HEK293 (cell line): Measurements from ENCODE around the gene PKN1.
A peak's percentile ranks its signal among the peaks of the same experiment; 100 is the strongest.

ENCODE experiments used
- CTCF ChIA-PET: fragments of 350-600 bp; formaldehyde crosslinking; extraction: SDS; loops from one replicate; lab custom pipeline; 2021; ENCODE audit warnings: antibody characterized with exemption; lab: Yijun Ruan, JAX
- POLR2A ChIA-PET: fragments of 300-600 bp; formaldehyde crosslinking; extraction: SDS; loops from one replicate; lab custom pipeline; 2020; ENCODE audit warnings: antibody characterized with exemption, inconsistent platforms; lab: Yijun Ruan, JAX
- H3K27ac ChIP-seq: fragments of 200-500 bp; sonication (Bioruptor generic); 2 replicates; pipeline ENCODE4 v1.5.1; 2014; ENCODE audit warnings: low read depth, low read length, control low read depth, inconsistent platforms; ENCODE audit errors: extremely low read depth
- H3K36me3 ChIP-seq, 2 experiments: fragments of 200-500 bp in 1 of 2; sonication (Bioruptor generic) in 1 of 2; 1 replicate in 1 of 2; 2 replicates in 1 of 2; pipeline ENCODE4 v1.5.1; 2014 to 2017; ENCODE audit warnings: inconsistent platforms in 2 of 2, low read length in 2 of 2; ENCODE audit not compliant: control insufficient read depth in 2 of 2, insufficient read depth in 1 of 2
- H3K4me1 ChIP-seq: fragments of 200-500 bp; sonication (Bioruptor generic); 2 replicates; pipeline ENCODE4 v1.5.1; 2014; ENCODE audit warnings: mild to moderate bottlenecking, low read length, inconsistent platforms; ENCODE audit not compliant: control insufficient read depth, insufficient read depth
- H3K4me3 ChIP-seq: 2 replicates; pipeline ENCODE4 v1.5.1; 2011; ENCODE audit warnings: low read depth, mild to moderate bottlenecking, control low read depth, low read length, moderate library complexity
- H3K9me3 ChIP-seq: fragments of 200-500 bp; sonication (Bioruptor generic); 2 replicates; pipeline ENCODE4 v1.5.1; 2014; ENCODE audit warnings: low read depth, low read length, inconsistent platforms; ENCODE audit not compliant: control insufficient read depth, insufficient read depth
- BCL11A ChIP-seq: fragments of 450-650 bp; formaldehyde crosslinking; IDR thresholded peaks from 2 replicates; pipeline ENCODE4 v1.5.1; 2016; ENCODE audit warnings: low read depth, missing biosample characterization, missing genetic modification characterization
- EGR2 ChIP-seq: fragments of 450-650 bp; formaldehyde crosslinking; IDR thresholded peaks from 2 replicates; pipeline ENCODE4 v1.5.1; 2016; ENCODE audit warnings: low read depth, missing biosample characterization, missing genetic modification characterization
- KLF7 ChIP-seq: fragments of 450-650 bp; formaldehyde crosslinking; IDR thresholded peaks from 2 replicates; pipeline ENCODE4 v1.5.1; 2016; ENCODE audit warnings: missing biosample characterization, missing genetic modification characterization, borderline replicate concordance
- RBAK ChIP-seq: fragments of 450-650 bp; formaldehyde crosslinking; IDR thresholded peaks from 2 replicates; pipeline ENCODE4 v1.5.1; 2016; ENCODE audit warnings: missing biosample characterization, missing genetic modification characterization
- ZEB2 ChIP-seq: fragments of 450-650 bp; formaldehyde crosslinking; IDR thresholded peaks from 2 replicates; pipeline ENCODE4 v1.5.1; 2016; ENCODE audit warnings: missing biosample characterization, missing genetic modification characterization
- ZNF157 ChIP-seq: fragments of 450-650 bp; formaldehyde crosslinking; IDR thresholded peaks from 2 replicates; pipeline ENCODE4 v1.5.1; 2016; ENCODE audit warnings: missing biosample characterization, missing genetic modification characterization
- ZNF174 ChIP-seq: fragments of 450-650 bp; formaldehyde crosslinking; IDR thresholded peaks from 2 replicates; pipeline ENCODE4 v1.5.0; 2017; ENCODE audit warnings: missing biosample characterization, mild to moderate bottlenecking, missing genetic modification characterization
- ZNF214 ChIP-seq: fragments of 450-650 bp; formaldehyde crosslinking; IDR thresholded peaks from 2 replicates; pipeline ENCODE4 v1.5.1; 2017; ENCODE audit warnings: missing biosample characterization, mild to moderate bottlenecking, missing genetic modification characterization, borderline replicate concordance
- ZNF335 ChIP-seq: fragments of 450-650 bp; formaldehyde crosslinking; conservative IDR thresholded peaks from 2 replicates; pipeline ENCODE4 v1.5.1; 2016; ENCODE audit warnings: missing biosample characterization, missing genetic modification characterization
- ZNF48 ChIP-seq: fragments of 450-650 bp; formaldehyde crosslinking; IDR thresholded peaks from 2 replicates; pipeline ENCODE4 v1.5.1; 2016; ENCODE audit warnings: missing biosample characterization, missing genetic modification characterization
- ZNF501 ChIP-seq: fragments of 450-650 bp; formaldehyde crosslinking; IDR thresholded peaks from 2 replicates; pipeline ENCODE4 v1.5.1; 2016; ENCODE audit warnings: missing biosample characterization, missing genetic modification characterization
- ZNF510 ChIP-seq: fragments of 450-650 bp; formaldehyde crosslinking; IDR thresholded peaks from 2 replicates; pipeline ENCODE4 v1.5.1; 2018; ENCODE audit warnings: mild to moderate bottlenecking, missing genetic modification characterization, missing biosample characterization; ENCODE audit not compliant: insufficient replicate concordance
- ZNF549 ChIP-seq: fragments of 450-650 bp; IDR thresholded peaks from 2 replicates; pipeline ENCODE4 v1.5.1; 2018; ENCODE audit warnings: missing biosample characterization, missing genetic modification characterization, mild to moderate bottlenecking, inconsistent platforms, moderate library complexity
- ZNF555 ChIP-seq: fragments of 450-650 bp; formaldehyde crosslinking; conservative IDR thresholded peaks from 2 replicates; pipeline ENCODE4 v1.5.1; 2017; ENCODE audit warnings: missing biosample characterization, mild to moderate bottlenecking, missing genetic modification characterization, inconsistent platforms
- ZNF707 ChIP-seq: fragments of 450-650 bp; formaldehyde crosslinking; IDR thresholded peaks from 2 replicates; pipeline ENCODE4 v1.5.1; 2016; ENCODE audit warnings: missing biosample characterization, missing genetic modification characterization
- ZSCAN23 ChIP-seq: fragments of 450-650 bp; formaldehyde crosslinking; IDR thresholded peaks from 2 replicates; pipeline ENCODE4 v1.5.1; 2016; ENCODE audit warnings: missing biosample characterization, missing genetic modification characterization
- TF ChIP-seq, protein P1 (sequence below): fragments of 450-650 bp; formaldehyde crosslinking; conservative IDR thresholded peaks from 2 replicates; pipeline ENCODE4 v1.5.1; 2016; ENCODE audit warnings: low read depth, missing biosample characterization, missing genetic modification characterization
- TF ChIP-seq, protein P2 (sequence below): fragments of 450-650 bp; formaldehyde crosslinking; IDR thresholded peaks from 2 replicates; pipeline ENCODE4 v1.5.1; 2017; ENCODE audit warnings: missing biosample characterization, missing genetic modification characterization
- TF ChIP-seq, protein P3 (sequence below): fragments of 450-650 bp; formaldehyde crosslinking; IDR thresholded peaks from 2 replicates; pipeline ENCODE4 v1.5.1; 2016; ENCODE audit warnings: missing biosample characterization, missing genetic modification characterization

PKN1 gene

DNA sequence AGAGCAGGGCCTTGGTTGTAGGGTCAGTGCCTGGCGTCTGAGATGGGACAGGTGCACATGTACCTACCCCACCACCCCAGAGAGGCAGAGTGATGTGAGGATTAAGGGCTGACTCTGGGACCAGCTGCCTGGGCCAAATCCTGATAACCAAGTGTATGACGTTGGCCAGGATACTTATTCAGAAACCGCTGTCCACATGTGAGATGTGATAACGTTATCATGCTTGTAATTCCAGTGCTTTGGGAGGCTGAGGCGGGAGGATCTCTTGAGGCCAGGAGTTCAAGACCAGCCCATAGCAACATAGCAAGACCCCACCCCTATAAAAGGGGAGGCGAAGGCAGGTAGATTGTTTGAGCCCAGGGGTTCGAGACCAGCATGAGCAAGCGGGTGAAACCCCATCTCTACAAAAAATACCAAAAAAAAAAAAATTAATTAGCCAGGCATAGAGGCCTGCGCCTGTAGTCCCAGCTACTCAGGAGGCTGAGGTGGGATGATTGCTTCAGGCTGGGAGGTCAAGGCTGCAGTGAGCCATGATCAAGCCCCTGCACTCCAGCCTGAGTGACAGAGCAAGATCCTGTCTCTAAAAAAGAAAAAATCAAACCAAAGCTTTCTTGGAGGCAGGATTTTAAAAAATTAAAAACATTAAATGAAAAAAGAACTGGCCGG, 41.8 kb upstream of the PKN1 start (continued):
- TF ChIP-seq ZNF174 (tag by site-specific recombination) (no peak), ZEB2 (tag by site-specific recombination) (no peak)
- TF ChIP-seq, all 188 proteins: peak for 0

DNA sequence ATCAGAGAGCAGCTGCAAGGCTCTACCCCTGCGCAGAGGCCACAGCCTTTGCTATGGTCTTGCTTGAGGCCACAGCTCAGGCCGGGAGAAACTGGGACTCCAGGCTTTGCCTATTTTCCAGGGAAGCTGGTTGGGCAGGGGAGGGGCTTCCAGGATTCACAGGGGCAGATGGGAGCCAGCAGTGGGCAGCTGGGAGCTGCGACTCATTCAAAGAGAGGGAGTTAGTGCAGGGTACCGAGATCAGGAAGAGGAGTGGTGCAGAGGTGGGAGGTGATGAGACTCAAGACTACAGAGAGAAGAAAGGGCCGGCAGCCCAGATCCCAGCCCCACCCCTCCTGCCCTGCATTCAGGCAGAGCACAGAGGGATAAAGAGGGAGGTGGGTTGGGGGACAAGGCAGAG, 39.8 kb upstream of the PKN1 start:
- Histone ChIP-seq H3K36me3 (peaks cover 3 to 44% of the 10 kb centered on the region in 2 experiments; a peak in 2 of 3 replicates), H3K27ac (no peak overlapping the region), H3K4me3 (no peak overlapping the region), H3K4me1 (no peaks in the 10 kb centered on the region), H3K9me3 (no peaks in the 10 kb centered on the region)
- TF ChIP-seq, protein P1, sequence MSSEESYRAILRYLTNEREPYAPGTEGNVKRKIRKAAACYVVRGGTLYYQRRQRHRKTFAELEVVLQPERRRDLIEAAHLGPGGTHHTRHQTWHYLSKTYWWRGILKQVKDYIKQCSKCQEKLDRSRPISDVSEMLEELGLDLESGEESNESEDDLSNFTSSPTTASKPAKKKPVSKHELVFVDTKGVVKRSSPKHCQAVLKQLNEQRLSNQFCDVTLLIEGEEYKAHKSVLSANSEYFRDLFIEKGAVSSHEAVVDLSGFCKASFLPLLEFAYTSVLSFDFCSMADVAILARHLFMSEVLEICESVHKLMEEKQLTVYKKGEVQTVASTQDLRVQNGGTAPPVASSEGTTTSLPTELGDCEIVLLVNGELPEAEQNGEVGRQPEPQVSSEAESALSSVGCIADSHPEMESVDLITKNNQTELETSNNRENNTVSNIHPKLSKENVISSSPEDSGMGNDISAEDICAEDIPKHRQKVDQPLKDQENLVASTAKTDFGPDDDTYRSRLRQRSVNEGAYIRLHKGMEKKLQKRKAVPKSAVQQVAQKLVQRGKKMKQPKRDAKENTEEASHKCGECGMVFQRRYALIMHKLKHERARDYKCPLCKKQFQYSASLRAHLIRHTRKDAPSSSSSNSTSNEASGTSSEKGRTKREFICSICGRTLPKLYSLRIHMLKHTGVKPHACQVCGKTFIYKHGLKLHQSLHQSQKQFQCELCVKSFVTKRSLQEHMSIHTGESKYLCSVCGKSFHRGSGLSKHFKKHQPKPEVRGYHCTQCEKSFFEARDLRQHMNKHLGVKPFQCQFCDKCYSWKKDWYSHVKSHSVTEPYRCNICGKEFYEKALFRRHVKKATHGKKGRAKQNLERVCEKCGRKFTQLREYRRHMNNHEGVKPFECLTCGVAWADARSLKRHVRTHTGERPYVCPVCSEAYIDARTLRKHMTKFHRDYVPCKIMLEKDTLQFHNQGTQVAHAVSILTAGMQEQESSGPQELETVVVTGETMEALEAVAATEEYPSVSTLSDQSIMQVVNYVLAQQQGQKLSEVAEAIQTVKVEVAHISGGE (tag by site-specific recombination), result no peak
- TF ChIP-seq EGR2 (tag by site-specific recombination), result peak; percentile 37; the same call in 1 of the 2 replicates
- ChIA-PET POLR2A (interaction anchor here (1.6 kb wide), 1 partner anchor 13 kb away, joined by 4 read pairs; no protein-coding TSS in a partner anchor), CTCF (interaction anchor here (0.6 to 1.0 kb wide), 2 partner anchors 11 to 248 kb away, joined by 3 read pairs; no protein-coding TSS in a partner anchor)

DNA sequence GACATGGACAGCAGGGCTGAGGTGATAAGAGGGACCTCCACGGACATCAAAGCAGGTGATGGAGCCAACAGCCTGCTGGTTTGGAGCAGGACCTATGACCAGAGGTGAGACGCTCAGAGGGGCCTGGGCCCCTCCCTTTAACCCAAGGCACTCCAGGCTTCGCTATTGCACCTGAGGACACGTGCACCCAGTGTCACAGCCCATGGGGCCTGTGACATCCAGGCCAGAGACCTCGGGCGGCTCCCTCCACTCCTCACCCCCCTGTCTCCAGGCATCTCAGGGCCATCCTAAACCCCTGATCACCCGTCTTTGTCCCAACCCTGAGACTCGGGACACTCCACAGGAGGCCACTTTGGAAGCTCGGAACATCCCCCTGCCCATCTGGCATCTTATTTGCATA, 38.9 kb upstream of the PKN1 start:
- Histone ChIP-seq H3K4me3 (no peak overlapping the region), H3K4me1 (no peaks in the 10 kb centered on the region), H3K27ac (no peak overlapping the region), H3K36me3 (peaks cover 3 to 44% of the 10 kb centered on the region in 2 experiments; a peak in 2 of 3 replicates), H3K9me3 (no peaks in the 10 kb centered on the region)
- ChIA-PET POLR2A (no interaction called here), CTCF (interaction anchor here (1.0 kb wide), 1 partner anchor 249 kb away, joined by 3 read pairs; no protein-coding TSS in a partner anchor)
- TF ChIP-seq ZNF510 (tag by site-specific recombination) (no peak), ZSCAN23 (tag by site-specific recombination) (no peak), ZNF214 (no peak), ZNF501 (tag by site-specific recombination) (no peak), KLF7 (tag by site-specific recombination) (no peak), ZNF157 (tag by site-specific recombination) (no peak), RBAK (tag by site-specific recombination) (no peak)
- TF ChIP-seq, protein P2, sequence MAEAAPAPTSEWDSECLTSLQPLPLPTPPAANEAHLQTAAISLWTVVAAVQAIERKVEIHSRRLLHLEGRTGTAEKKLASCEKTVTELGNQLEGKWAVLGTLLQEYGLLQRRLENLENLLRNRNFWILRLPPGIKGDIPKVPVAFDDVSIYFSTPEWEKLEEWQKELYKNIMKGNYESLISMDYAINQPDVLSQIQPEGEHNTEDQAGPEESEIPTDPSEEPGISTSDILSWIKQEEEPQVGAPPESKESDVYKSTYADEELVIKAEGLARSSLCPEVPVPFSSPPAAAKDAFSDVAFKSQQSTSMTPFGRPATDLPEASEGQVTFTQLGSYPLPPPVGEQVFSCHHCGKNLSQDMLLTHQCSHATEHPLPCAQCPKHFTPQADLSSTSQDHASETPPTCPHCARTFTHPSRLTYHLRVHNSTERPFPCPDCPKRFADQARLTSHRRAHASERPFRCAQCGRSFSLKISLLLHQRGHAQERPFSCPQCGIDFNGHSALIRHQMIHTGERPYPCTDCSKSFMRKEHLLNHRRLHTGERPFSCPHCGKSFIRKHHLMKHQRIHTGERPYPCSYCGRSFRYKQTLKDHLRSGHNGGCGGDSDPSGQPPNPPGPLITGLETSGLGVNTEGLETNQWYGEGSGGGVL (tag by site-specific recombination), result no peak

DNA sequence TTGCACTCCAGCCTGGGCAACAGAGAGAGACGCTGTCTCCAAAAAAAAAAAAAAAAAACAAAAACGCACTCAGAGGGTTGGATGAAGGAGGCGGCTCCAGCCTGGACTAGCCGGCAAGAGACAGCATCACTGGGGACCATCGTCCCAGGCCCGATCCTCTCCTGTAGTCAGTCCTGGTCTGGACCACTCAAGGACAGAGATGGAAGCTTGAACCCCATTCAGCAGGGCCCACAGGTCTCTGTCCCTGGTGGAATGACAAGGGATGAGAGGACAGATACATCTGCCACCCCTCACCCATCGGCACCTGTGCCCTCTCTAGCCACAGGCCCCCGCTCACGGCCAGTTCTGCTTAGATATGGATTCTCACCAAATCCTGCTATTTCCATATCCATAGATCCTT, 37.8 kb upstream of the PKN1 start:
- Histone ChIP-seq H3K4me1 (no peaks in the 10 kb centered on the region), H3K36me3 (peaks cover 7 to 44% of the 10 kb centered on the region in 2 experiments; a peak in 2 of 3 replicates), H3K4me3 (no peak overlapping the region), H3K27ac (no peak overlapping the region), H3K9me3 (no peaks in the 10 kb centered on the region)
- POLR2A ChIA-PET, result no interaction called here
- CTCF ChIA-PET, result interaction anchor here (0.8 kb wide), 2 partner anchors 11 to 515 kb away, joined by 3 read pairs; no protein-coding TSS in a partner anchor
- no peak for TF ChIP-seq ZNF555
- TF ChIP-seq, protein P2 (tag by site-specific recombination), result no peak
- no peak for TF ChIP-seq ZNF549 (tag by site-specific recombination)
- no peak for TF ChIP-seq BCL11A (tag by site-specific recombination)
- TF ChIP-seq ZNF707 (tag by site-specific recombination), result no peak
- TF ChIP-seq, protein P3, sequence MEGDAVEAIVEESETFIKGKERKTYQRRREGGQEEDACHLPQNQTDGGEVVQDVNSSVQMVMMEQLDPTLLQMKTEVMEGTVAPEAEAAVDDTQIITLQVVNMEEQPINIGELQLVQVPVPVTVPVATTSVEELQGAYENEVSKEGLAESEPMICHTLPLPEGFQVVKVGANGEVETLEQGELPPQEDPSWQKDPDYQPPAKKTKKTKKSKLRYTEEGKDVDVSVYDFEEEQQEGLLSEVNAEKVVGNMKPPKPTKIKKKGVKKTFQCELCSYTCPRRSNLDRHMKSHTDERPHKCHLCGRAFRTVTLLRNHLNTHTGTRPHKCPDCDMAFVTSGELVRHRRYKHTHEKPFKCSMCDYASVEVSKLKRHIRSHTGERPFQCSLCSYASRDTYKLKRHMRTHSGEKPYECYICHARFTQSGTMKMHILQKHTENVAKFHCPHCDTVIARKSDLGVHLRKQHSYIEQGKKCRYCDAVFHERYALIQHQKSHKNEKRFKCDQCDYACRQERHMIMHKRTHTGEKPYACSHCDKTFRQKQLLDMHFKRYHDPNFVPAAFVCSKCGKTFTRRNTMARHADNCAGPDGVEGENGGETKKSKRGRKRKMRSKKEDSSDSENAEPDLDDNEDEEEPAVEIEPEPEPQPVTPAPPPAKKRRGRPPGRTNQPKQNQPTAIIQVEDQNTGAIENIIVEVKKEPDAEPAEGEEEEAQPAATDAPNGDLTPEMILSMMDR (tag by site-specific recombination), result no peak
- no peak for TF ChIP-seq ZNF501 (tag by site-specific recombination)
- no peak for TF ChIP-seq ZNF335 (tag by site-specific recombination)
- no peak for TF ChIP-seq ZNF48 (tag by site-specific recombination)
